Measurements from ENCODE around the gene PSME1. TPM values are rescaled to one million over a fixed set of nuclear protein-coding genes. Genes with fewer than 3 reads are reported as not detected.

PSME1 gene
- total RNA-seq, 1 experiment from 2014 or later: 160 TPM

DNA sequence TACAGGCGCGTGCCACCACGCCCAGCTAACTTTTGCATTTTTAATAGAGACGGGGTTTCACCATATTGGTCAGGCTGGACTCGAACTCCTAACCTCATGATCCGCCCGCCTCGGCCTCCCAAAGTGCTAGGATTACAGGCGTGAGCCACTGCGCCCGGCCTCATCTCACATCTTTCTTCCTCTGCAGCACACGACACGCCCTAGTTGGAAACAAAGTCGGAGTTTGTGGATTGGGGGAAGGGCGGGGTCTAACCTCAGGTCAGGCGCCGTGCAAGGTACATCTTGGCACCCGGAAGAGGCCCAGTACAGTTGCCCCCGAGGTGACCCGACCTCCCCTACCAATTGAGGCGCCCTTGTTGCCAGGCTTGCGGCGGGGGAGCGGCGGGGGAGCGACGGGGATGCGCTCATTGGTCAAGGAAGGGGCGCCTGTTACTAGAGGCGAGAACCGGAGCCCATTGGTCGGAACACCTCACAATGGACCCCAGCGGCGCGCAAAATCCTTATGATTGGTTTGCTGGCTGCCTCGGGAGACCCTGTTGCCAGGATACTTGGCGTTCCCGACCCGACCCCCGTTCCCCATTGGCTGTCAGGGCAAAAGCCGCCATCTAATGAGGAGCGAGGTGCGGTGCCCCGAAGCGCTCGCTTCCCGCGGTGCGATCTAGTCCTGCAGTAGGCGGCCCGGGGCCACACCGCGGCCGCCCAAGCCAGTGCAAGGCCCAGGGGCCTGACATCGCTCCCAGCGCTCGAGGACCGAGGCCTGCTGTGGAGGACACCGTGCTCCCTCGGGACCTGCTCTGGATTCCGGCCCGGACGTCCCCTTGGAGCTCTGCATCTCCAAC, 35.6 kb downstream of the PSME1 start, which contains the start of gene REC8:
Gene REC8, plus strand, starts transcription at position 659 of the 839 bp plus-strand sequence. CDS start 473 bp downstream, outside the sequence.
- H3K27me3 ChIP-seq (replicated peaks; ENCODE audit: insufficient read depth, low read depth, low read length, poor library complexity): no peaks in the 10 kb centered on the region
- POLR2A ChIA-PET (ENCODE audit: low non-redundant PET): no interaction called here
- CTCF ChIA-PET: no interaction called here

DNA sequence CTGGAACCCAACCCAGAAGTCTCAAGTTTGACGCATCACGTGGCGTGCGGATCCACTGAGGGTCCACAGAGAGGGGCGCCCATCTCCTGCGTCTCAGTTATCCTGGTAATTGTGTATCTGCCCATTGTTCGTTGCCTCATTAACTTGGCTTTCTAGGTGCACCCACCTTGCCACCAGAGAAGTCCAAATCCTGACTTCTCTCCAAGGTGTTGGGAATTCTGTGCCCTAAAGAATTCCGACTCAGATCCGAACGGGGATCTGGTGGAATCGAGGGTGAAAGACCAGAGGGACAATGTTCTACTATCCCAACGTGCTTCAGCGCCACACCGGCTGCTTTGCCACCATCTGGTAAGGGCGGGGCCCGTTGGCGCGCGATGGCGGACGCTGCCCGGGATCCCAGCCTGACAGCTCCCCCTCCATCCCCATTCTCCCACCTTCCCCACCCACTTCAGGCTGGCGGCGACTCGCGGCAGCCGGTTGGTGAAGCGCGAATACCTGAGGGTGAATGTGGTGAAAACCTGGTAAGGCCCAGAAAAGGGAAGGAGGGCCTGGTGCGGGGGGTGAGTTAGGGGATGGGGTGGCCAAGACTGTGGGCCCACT, 36.4 kb downstream of the PSME1 start:
- H3K4me1 ChIP-seq (ENCODE audit: insufficient read depth, low read length, poor library complexity, severe bottlenecking): no peaks in the 10 kb centered on the region
- no peak overlapping the region for H3K4me3 ChIP-seq (ENCODE audit: low read depth, low read length, poor library complexity, severe bottlenecking)
- no peak for TF ChIP-seq EZH2 (IDR thresholded peaks at IDR 0.05; ENCODE audit: borderline replicate concordance, low read depth, low read length, poor library complexity, severe bottlenecking)
- TF ChIP-seq, protein P1, sequence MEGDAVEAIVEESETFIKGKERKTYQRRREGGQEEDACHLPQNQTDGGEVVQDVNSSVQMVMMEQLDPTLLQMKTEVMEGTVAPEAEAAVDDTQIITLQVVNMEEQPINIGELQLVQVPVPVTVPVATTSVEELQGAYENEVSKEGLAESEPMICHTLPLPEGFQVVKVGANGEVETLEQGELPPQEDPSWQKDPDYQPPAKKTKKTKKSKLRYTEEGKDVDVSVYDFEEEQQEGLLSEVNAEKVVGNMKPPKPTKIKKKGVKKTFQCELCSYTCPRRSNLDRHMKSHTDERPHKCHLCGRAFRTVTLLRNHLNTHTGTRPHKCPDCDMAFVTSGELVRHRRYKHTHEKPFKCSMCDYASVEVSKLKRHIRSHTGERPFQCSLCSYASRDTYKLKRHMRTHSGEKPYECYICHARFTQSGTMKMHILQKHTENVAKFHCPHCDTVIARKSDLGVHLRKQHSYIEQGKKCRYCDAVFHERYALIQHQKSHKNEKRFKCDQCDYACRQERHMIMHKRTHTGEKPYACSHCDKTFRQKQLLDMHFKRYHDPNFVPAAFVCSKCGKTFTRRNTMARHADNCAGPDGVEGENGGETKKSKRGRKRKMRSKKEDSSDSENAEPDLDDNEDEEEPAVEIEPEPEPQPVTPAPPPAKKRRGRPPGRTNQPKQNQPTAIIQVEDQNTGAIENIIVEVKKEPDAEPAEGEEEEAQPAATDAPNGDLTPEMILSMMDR (conservative IDR thresholded peaks at IDR 0.05; ENCODE audit: low read depth, low read length): no peak
- no peaks in the 10 kb centered on the region for H3K27me3 ChIP-seq (replicated peaks; ENCODE audit: insufficient read depth, low read depth, low read length, poor library complexity)
- no peak for DNase-seq (ENCODE audit: low spot score)
- CTCF ChIA-PET: no interaction called here
- no TSS peak for BruUV-seq (replicated peaks)
- no peak overlapping the region for H3K27ac ChIP-seq (ENCODE audit: low read depth, low read length, poor library complexity, severe bottlenecking)
- intact Hi-C loops (cut with micrococcal nuclease; ENCODE audit: unreplicated experiment): no loop called here
- H3K36me3 ChIP-seq (ENCODE audit: insufficient read depth, low read length, poor library complexity, severe bottlenecking): no peaks in the 10 kb centered on the region
- no peaks in the 10 kb centered on the region for H3K9me3 ChIP-seq (ENCODE audit: low read depth, low read length, poor library complexity, severe bottlenecking)
- POLR2A ChIA-PET (ENCODE audit: low non-redundant PET): interaction anchor here (0.6 kb wide), 2 partner anchors 98 to 1149 kb away, joined by 4 read pairs; no protein-coding TSS in a partner anchor

More for the DNA sequence above, 35.6 kb downstream of the PSME1 start, which contains the start of gene REC8:
- Histone ChIP-seq H3K4me1 (ENCODE audit: insufficient read depth, low read length, poor library complexity, severe bottlenecking) (no peaks in the 10 kb centered on the region), H3K9me3 (ENCODE audit: low read depth, low read length, poor library complexity, severe bottlenecking) (no peaks in the 10 kb centered on the region), H3K36me3 (ENCODE audit: insufficient read depth, low read length, poor library complexity, severe bottlenecking) (no peaks in the 10 kb centered on the region), H3K4me3 (ENCODE audit: low read depth, low read length, poor library complexity, severe bottlenecking) (no peak within 1 kb of the TSS), H3K27ac (ENCODE audit: low read depth, low read length, poor library complexity, severe bottlenecking) (no peak within 1 kb of the TSS)
- TF ChIP-seq, protein P1 (conservative IDR thresholded peaks at IDR 0.05; ENCODE audit: low read depth, low read length): no peak
- TF ChIP-seq EZH2 (IDR thresholded peaks at IDR 0.05; ENCODE audit: borderline replicate concordance, low read depth, low read length, poor library complexity, severe bottlenecking): no peak
- DNase-seq (ENCODE audit: low spot score): no peak
- intact Hi-C loops (cut with micrococcal nuclease; ENCODE audit: unreplicated experiment): no loop called here
- BruUV-seq (replicated peaks): no TSS peak

DNA sequence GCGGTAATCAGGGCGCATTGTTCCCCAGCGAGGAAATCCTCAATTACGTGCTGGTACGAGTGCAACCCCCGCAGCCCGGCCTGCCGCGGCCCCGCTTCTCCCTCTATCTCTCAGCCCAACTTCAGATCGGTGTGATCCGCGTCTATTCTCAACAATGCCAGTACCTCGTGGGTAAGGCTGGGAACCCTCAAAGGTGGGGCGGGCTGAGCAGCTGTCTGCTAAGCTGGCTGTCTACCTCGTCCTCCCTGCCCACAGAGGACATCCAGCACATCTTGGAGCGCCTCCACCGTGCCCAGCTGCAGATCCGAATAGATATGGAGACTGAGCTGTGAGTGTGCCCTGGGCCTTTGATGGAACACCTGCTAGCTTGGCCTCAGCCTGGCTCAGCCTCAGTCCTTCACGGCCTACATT, 36.9 kb downstream of the PSME1 start:
- Histone ChIP-seq H3K27ac (ENCODE audit: low read depth, low read length, poor library complexity, severe bottlenecking) (no peak overlapping the region), H3K36me3 (ENCODE audit: insufficient read depth, low read length, poor library complexity, severe bottlenecking) (no peaks in the 10 kb centered on the region), H3K27me3 (replicated peaks; ENCODE audit: insufficient read depth, low read depth, low read length, poor library complexity) (no peaks in the 10 kb centered on the region), H3K4me3 (ENCODE audit: low read depth, low read length, poor library complexity, severe bottlenecking) (no peak overlapping the region), H3K4me1 (ENCODE audit: insufficient read depth, low read length, poor library complexity, severe bottlenecking) (no peaks in the 10 kb centered on the region), H3K9me3 (ENCODE audit: low read depth, low read length, poor library complexity, severe bottlenecking) (no peaks in the 10 kb centered on the region)
- CTCF ChIA-PET: no interaction called here
- TF ChIP-seq EZH2 (IDR thresholded peaks at IDR 0.05; ENCODE audit: borderline replicate concordance, low read depth, low read length, poor library complexity, severe bottlenecking): no peak
- TF ChIP-seq, protein P1 (conservative IDR thresholded peaks at IDR 0.05; ENCODE audit: low read depth, low read length): no peak
- intact Hi-C loops (cut with micrococcal nuclease; ENCODE audit: unreplicated experiment): no loop called here
- BruUV-seq (replicated peaks): no TSS peak
- POLR2A ChIA-PET (ENCODE audit: low non-redundant PET): interaction anchor here (0.6 kb wide), 2 partner anchors 98 to 1149 kb away, joined by 4 read pairs; no protein-coding TSS in a partner anchor
- no peak for DNase-seq (ENCODE audit: low spot score)

Measured in A673 (cell line).